GM12872 (cell line): ENCODE data around the gene A1CF.

Experiments
- CTCF ChIP-seq: IDR thresholded peaks from 3 replicates; pipeline ENCODE4 v1.5.1; 2011; ENCODE audit warnings: low read depth, mild to moderate bottlenecking, low read length, moderate library complexity; ENCODE audit not compliant: insufficient read depth

A1CF gene

GRCh38 chr10:50885097-50885859, at the start of gene A1CF:
A1CF (minus strand) TSS chr10:50885627; CDS start chr10:50859940, 25,687 bp downstream.
- no peak for TF ChIP-seq CTCF

GRCh38 chr10:50931948-50932431, 46.6 kb upstream of the A1CF start:
- TF ChIP-seq CTCF, result no peak

- no peak for TF ChIP-seq CTCF
These were observed 44.2 kb upstream of the A1CF start for GRCh38 chr10:50929670-50930069.

- no peak for TF ChIP-seq CTCF
These were observed 42.7 kb upstream of the A1CF start for GRCh38 chr10:50928190-50928552.

GRCh38 chr10:50927522-50928189, 42.2 kb upstream of the A1CF start:
- TF ChIP-seq CTCF, result no peak

- TF ChIP-seq CTCF, result no peak
These were observed 33.6 kb upstream of the A1CF start for GRCh38 chr10:50919010-50919409.

GRCh38 chr10:50918529-50918928, 33.1 kb upstream of the A1CF start:
- TF ChIP-seq CTCF, result no peak
